Ovary (tissue), 3 donors: ENCODE data around the gene PRDX5.

Source experiments
- POLR2A ChIP-seq: fragments of 450-650 bp; IDR thresholded peaks from one replicate; pipeline ENCODE4 v1.6.1; 2017; ENCODE audit warnings: antibody characterized with exemption, mild to moderate bottlenecking, moderate library complexity
- TF ChIP-seq, protein P1 (sequence below), 3 donors: fragments of 450-650 bp in 2 of 3; fragments of 200-600 bp in 1 of 3; IDR thresholded peaks; one replicate each; pipeline versions ENCODE4 v1.5.1 to v1.8.0; 2016 to 2022; ENCODE audit warnings: antibody characterized with exemption in 3 of 3, mild to moderate bottlenecking in 1 of 3
- donor health status: DM: no; HTN: no; CAD: no.

DNA sequence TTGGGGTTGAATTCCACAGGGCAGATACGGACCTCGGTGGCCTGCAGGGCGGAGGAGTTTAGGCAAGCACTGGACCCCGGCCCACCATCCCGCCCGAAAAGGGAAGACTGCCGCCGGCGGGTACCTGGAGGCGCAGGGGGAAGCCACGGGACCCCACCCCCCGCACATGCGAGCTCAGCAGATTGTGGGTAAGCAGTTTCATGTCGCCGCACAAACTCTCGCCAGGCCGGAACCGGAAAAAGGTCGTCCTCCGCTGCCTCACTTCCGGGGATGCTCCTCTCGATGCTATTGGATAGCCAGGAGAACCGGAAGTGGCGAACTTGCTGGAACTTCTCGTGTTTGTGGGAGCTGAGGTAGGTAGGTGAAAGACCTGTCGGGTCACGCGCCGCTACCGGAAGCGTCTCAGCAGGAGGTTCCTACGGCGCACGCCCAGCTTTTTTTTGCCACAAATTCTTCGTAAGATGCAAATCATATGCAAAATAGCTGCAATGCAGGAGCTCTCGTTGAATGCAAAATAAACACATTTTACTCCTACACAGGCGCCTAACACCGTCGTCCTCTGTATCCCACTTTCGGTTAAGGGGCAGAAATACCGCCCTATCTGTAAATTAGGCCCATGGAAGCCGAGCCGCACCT is 478 bp upstream of the PRDX5 start, which contains the start of gene TRMT112:
- TF ChIP-seq, protein P1, sequence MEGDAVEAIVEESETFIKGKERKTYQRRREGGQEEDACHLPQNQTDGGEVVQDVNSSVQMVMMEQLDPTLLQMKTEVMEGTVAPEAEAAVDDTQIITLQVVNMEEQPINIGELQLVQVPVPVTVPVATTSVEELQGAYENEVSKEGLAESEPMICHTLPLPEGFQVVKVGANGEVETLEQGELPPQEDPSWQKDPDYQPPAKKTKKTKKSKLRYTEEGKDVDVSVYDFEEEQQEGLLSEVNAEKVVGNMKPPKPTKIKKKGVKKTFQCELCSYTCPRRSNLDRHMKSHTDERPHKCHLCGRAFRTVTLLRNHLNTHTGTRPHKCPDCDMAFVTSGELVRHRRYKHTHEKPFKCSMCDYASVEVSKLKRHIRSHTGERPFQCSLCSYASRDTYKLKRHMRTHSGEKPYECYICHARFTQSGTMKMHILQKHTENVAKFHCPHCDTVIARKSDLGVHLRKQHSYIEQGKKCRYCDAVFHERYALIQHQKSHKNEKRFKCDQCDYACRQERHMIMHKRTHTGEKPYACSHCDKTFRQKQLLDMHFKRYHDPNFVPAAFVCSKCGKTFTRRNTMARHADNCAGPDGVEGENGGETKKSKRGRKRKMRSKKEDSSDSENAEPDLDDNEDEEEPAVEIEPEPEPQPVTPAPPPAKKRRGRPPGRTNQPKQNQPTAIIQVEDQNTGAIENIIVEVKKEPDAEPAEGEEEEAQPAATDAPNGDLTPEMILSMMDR (IDR thresholded peaks at IDR 0.05), result no peak
- TF ChIP-seq POLR2A, result peak; percentile 96
